ENCODE data around the gene COCH.

GRCh38 chr14:30874999-30875787, 834 bp downstream of the COCH start:
- TF ChIP-seq CTCF (tag by site-specific recombination; IDR thresholded peaks at IDR 0.05) (no peak), BCL11B (tag by site-specific recombination; IDR thresholded peaks at IDR 0.05; ENCODE audit: low read depth) (no peak), MZF1 (tag by site-specific recombination; IDR thresholded peaks at IDR 0.05; ENCODE audit: borderline replicate concordance) (no peak)
- TF ChIP-seq, protein P1, sequence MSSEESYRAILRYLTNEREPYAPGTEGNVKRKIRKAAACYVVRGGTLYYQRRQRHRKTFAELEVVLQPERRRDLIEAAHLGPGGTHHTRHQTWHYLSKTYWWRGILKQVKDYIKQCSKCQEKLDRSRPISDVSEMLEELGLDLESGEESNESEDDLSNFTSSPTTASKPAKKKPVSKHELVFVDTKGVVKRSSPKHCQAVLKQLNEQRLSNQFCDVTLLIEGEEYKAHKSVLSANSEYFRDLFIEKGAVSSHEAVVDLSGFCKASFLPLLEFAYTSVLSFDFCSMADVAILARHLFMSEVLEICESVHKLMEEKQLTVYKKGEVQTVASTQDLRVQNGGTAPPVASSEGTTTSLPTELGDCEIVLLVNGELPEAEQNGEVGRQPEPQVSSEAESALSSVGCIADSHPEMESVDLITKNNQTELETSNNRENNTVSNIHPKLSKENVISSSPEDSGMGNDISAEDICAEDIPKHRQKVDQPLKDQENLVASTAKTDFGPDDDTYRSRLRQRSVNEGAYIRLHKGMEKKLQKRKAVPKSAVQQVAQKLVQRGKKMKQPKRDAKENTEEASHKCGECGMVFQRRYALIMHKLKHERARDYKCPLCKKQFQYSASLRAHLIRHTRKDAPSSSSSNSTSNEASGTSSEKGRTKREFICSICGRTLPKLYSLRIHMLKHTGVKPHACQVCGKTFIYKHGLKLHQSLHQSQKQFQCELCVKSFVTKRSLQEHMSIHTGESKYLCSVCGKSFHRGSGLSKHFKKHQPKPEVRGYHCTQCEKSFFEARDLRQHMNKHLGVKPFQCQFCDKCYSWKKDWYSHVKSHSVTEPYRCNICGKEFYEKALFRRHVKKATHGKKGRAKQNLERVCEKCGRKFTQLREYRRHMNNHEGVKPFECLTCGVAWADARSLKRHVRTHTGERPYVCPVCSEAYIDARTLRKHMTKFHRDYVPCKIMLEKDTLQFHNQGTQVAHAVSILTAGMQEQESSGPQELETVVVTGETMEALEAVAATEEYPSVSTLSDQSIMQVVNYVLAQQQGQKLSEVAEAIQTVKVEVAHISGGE (tag by site-specific recombination; conservative IDR thresholded peaks at IDR 0.05; ENCODE audit: low read depth), result no peak
